Measurements from ENCODE around the gene TMEM116. TPM values are rescaled to one million over a fixed set of nuclear protein-coding genes. Genes with fewer than 3 reads are reported as not detected.

The TMEM116 gene
- total RNA-seq, 6 experiments from 2014 or later = 3.9 to 5.5 (median 4.8) TPM

GRCh38 chr12:111926631-111927030, 86.3 kb downstream of the TMEM116 start:
- H3K27ac Mint-ChIP-seq = no peak overlapping the region
- no peak overlapping the region for H3K4me3 Mint-ChIP-seq
- DNase-seq = no peak
- no peaks in the 10 kb centered on the region for H3K4me1 Mint-ChIP-seq (ENCODE audit: low read depth)
- TF ChIP-seq, protein P1, sequence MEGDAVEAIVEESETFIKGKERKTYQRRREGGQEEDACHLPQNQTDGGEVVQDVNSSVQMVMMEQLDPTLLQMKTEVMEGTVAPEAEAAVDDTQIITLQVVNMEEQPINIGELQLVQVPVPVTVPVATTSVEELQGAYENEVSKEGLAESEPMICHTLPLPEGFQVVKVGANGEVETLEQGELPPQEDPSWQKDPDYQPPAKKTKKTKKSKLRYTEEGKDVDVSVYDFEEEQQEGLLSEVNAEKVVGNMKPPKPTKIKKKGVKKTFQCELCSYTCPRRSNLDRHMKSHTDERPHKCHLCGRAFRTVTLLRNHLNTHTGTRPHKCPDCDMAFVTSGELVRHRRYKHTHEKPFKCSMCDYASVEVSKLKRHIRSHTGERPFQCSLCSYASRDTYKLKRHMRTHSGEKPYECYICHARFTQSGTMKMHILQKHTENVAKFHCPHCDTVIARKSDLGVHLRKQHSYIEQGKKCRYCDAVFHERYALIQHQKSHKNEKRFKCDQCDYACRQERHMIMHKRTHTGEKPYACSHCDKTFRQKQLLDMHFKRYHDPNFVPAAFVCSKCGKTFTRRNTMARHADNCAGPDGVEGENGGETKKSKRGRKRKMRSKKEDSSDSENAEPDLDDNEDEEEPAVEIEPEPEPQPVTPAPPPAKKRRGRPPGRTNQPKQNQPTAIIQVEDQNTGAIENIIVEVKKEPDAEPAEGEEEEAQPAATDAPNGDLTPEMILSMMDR (IDR thresholded peaks at IDR 0.05) = no peak
- H3K36me3 Mint-ChIP-seq (ENCODE audit: low read depth) = no peaks in the 10 kb centered on the region
- no peaks in the 10 kb centered on the region for H3K27me3 Mint-ChIP-seq (ENCODE audit: insufficient read depth)
- no peaks in the 10 kb centered on the region for H3K9me3 Mint-ChIP-seq

- no peak overlapping the region for H3K27ac Mint-ChIP-seq
- H3K4me1 Mint-ChIP-seq (ENCODE audit: low read depth) = no peaks in the 10 kb centered on the region
- DNase-seq = no peak
- no peaks in the 10 kb centered on the region for H3K27me3 Mint-ChIP-seq (ENCODE audit: insufficient read depth)
- TF ChIP-seq, protein P1 (IDR thresholded peaks at IDR 0.05) = no peak
- H3K4me3 Mint-ChIP-seq = no peak overlapping the region
- no peaks in the 10 kb centered on the region for H3K36me3 Mint-ChIP-seq (ENCODE audit: low read depth)
- H3K9me3 Mint-ChIP-seq = no peaks in the 10 kb centered on the region
Measured at GRCh38 chr12:111925171-111925570, 87.8 kb downstream of the TMEM116 start.

DNA sequence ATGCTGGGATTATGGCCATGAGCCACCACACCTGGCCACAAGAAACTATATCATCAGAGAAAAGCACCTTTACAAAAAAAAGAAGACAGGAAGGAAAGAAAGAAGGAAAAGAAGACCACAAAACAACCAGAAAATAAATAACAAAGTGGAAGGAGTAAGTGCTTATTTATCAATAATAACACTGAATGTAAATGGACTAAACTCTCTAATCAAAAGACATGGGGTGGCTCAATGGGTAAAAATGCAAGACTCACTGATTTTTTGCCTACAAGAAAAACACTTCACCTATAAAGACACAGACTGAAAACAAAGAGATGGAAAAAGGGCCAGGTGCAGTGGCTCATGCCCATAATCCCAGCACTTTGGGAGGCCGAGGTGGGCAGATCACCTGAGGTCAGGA, 105.2 kb downstream of the TMEM116 start:
- TF ChIP-seq, protein P1 (IDR thresholded peaks at IDR 0.05) = no peak
- peaks cover 57% of the 10 kb centered on the region for H3K36me3 Mint-ChIP-seq (ENCODE audit: low read depth)
- no peaks in the 10 kb centered on the region for H3K27me3 Mint-ChIP-seq (ENCODE audit: insufficient read depth)
- no peaks in the 10 kb centered on the region for H3K4me1 Mint-ChIP-seq (ENCODE audit: low read depth)
- no peak overlapping the region for H3K27ac Mint-ChIP-seq
- H3K9me3 Mint-ChIP-seq = peaks cover 24% of the 10 kb centered on the region
- DNase-seq = no peak
- H3K4me3 Mint-ChIP-seq = no peak overlapping the region

DNA sequence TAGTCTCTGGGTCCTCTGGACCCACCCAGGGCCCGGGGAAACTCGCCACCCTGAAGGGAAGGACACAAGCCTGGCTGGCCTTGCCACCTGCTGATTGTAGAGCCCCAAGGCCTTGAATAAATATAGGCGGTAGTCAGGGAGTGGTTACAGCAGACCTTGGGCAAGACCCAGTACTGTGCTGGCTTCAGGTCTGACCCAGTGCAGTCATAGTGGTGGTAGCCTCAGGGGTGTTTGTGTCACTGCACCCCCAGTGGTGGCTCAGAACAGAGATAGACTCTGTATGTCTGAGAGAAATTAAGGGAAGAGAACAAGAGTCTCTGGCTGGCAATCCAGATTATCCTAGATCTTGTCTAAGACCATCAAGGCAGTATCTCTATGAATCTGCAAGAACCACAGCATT, 107.5 kb downstream of the TMEM116 start:
- Mint-ChIP-seq H3K4me1 (ENCODE audit: low read depth) (no peaks in the 10 kb centered on the region), H3K27me3 (ENCODE audit: insufficient read depth) (no peaks in the 10 kb centered on the region; the same call in 1 of the 2 replicates), H3K4me3 (no peak overlapping the region), H3K27ac (no peak overlapping the region), H3K9me3 (peaks cover 24% of the 10 kb centered on the region), H3K36me3 (ENCODE audit: low read depth) (peaks cover 57% of the 10 kb centered on the region)
- TF ChIP-seq, protein P1 (IDR thresholded peaks at IDR 0.05) = no peak
- no peak for DNase-seq

- Mint-ChIP-seq H3K27ac (no peak overlapping the region), H3K4me3 (no peak overlapping the region), H3K27me3 (ENCODE audit: insufficient read depth) (no peaks in the 10 kb centered on the region; the same call in 1 of the 2 replicates), H3K36me3 (ENCODE audit: low read depth) (peaks cover 57% of the 10 kb centered on the region), H3K4me1 (ENCODE audit: low read depth) (no peaks in the 10 kb centered on the region), H3K9me3 (peaks cover 20% of the 10 kb centered on the region)
- DNase-seq = no peak
- TF ChIP-seq, protein P1 (IDR thresholded peaks at IDR 0.05) = no peak; the same call in 1 of the 2 replicates
Measured at GRCh38 chr12:111904446-111904975, 108.5 kb downstream of the TMEM116 start.

Measured in HFFc6 (cell line).